ENCODE measurements around the gene SOX9.
"Not testable (repeated sequence)": the region's sequence is repeated elsewhere in the genome, so short reads cannot be mapped to it uniquely, and the experiment has no call there.

Gene SOX9

DNA sequence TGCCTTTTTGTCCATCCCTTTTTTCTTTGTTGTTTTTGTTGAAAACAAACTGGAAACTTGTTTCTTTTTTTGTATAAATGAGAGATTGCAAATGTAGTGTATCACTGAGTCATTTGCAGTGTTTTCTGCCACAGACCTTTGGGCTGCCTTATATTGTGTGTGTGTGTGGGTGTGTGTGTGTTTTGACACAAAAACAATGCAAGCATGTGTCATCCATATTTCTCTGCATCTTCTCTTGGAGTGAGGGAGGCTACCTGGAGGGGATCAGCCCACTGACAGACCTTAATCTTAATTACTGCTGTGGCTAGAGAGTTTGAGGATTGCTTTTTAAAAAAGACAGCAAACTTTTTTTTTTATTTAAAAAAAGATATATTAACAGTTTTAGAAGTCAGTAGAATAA lies 4.9 kb downstream of the SOX9 start:
- no peak for DNase-seq (ENCODE audit: low read depth in 2 of 2, low spot score in 1 of 2)

DNA sequence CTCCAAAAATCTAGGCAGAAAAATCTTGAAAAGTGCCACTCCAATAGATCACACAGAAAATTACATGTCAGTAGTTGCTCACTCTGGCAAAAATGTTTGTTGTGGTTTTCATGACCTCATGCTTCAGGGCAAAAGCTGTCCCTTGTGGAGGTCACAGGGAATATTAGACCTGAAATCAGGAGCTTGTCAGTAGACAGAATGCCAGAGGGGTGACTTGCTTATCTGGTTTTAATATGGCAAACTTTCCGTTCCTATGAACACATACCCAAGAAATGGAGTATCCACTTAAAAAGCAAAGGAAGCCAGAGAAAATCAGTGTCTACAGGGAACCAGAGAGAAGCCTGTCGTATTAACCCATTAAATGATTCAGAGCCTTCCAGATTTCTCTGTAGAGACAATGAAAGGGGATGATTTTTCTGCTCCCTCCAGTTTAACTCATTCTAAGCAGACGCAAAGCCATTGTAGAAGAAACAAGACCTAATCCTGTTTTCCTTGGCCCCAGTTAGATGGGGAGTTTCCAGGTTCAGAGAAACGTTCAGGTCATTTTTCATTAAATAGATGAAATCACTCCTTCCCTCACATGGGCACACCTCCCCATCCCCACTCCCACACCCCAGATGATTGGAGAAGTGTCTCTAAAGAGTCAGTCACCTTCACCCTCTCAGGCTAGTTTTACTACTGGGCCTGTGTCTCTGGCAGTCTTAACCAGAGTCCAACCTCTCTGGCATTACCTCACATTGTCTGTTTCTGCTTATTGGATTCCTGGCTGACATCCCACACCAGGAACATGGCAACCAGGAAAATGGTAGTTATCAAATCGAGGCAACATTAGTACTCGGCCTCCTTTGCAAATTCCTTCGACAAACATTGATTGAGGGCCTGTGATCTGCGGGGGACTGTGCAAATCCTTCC lies 6.0 kb downstream of the SOX9 start:
- DNase-seq (ENCODE audit: low read depth in 2 of 2, low spot score in 1 of 2): no peak

DNA sequence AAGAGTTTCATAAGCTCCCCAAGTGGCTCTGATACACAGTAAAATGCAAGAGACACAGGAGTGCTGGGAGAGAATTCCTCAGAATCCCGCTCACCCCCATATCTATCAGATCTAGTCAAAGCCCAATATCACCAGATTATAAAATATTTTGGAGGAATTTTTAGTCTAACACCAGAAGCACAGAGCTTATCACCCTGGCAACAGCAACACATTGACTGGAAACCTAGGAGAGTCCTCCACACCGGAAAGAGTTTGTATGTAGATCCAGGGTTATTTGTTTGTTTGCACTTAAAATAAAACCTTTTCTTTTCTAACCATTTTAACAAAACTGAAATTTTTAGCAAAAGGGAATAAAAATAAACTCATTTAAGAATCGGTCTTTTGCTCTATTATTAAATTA lies 7.2 kb downstream of the SOX9 start:
- no peak for DNase-seq (ENCODE audit: low read depth in 2 of 2, low spot score in 1 of 2)

DNA sequence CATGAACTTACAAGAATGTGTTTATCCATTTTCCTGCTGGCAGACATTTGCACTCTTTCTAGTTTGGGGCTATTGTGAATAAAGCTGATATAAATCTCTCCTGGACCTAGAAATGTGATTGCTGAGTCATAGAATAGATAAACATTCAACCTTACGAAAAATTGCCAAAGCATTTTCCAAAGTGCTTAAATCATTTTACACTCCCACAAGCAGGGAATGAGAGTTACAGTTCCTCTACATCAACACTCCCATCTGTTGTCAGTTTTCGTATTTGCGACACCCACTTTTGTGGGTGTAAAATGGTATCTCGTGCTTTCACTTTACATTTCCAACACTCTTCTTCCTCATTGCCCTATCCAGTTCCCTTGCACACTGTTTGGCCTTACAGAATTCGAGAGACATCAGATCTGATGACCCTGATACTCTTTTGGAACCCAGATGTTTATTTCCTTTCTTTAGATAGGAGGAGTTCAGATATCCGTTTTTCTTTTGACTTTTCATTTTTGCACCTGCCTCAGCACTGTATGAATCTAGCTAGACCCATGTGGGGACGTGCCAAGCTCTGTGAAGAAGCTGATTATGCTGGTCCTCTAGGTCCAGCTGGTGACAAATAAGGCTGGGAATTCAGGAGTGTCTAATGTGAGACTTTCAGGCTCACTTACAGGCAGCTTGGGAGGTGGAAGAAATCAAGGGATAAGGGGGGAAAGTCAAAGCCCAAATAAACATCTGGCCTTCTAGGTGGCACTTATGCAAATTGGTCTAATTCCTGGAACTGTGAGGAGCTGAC lies 14.0 kb downstream of the SOX9 start:
- no peak for DNase-seq (ENCODE audit: low read depth in 2 of 2, low spot score in 1 of 2)

DNA sequence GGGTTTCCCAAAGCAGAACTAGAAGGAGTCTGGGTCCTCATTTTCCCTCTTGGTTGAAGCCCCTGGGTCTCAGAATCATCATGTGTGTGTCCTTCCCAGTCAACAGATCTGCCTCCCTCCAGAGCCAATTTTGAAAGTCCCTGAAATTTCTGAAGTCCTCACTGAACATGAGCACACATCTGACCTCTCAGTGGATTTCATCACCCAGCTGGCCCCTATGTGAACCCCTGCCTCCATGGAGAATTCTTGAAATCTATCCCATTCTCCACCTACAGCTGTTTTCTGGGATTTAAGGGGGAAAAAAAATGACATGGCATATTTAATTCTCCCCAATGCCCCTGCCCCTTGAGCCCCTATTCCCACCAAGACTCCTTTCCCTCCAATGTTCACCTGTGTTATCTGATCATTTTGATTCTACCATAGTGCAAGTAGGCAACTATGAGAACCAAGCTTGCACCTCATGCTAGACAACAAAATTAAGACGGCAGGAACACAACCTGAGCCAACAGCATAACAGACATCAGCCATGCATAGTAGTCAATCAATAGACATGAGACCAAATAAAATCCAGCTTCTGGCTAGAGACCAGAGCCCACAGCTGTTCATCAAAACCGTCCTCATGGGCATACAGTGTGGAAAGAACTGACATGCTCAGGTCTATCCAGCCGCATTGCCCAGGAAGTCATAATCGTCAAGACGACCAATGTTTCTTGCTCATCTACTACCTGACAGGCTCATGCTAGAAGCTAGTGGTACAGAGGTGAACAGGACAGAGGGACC lies 14.9 kb downstream of the SOX9 start:
- no peak for DNase-seq (ENCODE audit: low read depth in 2 of 2, low spot score in 1 of 2)

DNA sequence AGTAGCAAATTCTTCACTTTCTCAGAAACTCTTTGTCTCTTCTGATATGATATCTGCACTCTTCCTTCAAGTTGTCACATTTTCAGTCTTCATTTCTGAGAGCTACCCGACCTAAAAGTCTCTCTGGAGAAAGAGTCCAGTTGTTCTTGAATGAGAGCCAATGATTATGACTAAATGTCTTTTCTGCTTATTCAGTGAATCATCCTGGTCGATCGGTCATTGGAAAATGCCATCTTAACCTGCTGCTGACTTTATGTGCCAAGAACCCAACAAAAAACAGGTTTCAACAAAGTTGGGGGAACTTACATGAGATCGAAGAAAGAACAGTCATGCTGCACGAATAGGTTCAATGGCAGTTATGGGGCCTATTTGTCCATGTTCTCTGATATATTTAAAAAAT lies 15.9 kb downstream of the SOX9 start:
- no peak for DNase-seq (ENCODE audit: low read depth in 2 of 2, low spot score in 1 of 2)

DNA sequence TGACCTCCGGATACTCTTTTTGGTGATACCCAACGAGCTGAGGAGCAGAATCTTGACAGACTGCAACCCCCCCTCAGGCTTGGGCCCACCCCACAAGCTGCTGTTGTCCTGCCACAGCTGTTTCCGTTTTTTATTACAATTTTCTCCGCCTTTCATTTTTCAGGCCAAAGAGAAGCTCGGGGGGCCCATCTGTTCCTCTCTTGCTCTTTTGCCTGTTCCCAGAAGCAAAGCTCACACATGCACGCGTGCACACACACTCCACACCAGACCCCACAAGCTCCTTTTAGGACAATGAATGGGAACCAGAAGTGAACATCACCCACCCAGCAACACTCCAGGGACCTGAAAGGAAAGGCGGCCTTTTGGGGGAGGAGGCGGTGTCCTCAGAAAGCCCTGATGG lies 16.3 kb downstream of the SOX9 start:
- no peak for DNase-seq (ENCODE audit: low read depth in 2 of 2, low spot score in 1 of 2)

DNA sequence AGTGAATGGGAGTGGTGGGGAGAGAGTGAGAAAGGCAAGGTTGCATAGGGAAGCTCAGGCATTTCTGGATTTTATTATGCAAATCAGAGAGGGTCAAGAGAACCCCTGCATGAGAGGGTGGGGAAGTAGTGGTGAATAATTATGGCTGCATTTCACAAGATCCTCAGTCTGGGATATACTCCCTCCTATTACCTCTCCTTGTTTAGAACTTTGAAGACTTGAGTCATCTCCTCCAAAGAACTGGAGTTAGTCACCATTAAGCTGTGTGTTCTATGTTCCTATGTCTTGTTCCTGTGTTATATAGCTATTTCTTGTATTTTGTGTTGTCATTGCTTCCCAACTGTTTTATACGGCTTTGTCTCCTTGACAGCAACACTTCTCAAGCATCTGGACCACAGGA lies 18.4 kb downstream of the SOX9 start:
- DNase-seq (ENCODE audit: low read depth in 2 of 2, low spot score in 1 of 2): no peak

DNA sequence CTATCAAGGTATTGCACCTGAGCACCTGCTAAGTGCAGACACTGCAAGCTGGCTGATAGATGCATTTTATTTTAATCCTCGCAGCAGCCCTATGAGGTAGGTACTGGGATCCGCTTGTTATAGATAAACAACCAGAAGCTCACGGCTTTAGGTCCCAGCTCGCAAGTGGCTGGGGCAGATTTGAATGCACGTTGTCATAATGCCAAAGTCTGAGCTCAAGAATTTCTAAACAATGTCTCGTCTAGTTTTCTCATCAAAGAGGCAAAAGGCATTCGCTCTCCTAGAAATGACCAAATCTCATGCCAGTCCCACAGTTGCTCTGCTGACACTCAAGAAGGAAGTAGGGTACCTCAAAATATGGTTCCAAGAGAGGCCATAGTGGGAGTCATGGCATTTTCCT lies 20.5 kb downstream of the SOX9 start:
- no peak for DNase-seq (ENCODE audit: low read depth in 2 of 2, low spot score in 1 of 2)

DNA sequence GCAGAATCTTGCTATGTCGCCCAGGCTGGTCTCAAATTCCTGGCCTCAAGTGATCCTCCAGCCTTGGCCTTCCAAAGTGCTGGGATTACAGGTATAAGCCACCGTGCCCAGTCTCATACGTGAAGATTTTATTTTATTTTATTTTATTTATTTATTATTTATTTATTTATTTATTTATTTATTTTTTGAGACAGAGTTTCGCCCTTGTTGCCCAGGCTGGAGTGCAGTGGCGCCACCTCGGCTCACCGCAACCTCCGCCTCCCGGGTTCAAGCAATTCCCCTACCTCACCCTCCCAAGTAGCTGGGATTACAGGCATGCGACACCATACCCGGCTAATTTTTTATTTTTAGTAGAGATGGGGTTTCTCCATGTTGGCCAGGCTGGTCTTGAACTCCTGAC lies 21.3 kb downstream of the SOX9 start:
- DNase-seq (ENCODE audit: low read depth in 2 of 2, low spot score in 1 of 2): not testable (repeated sequence)

DNA sequence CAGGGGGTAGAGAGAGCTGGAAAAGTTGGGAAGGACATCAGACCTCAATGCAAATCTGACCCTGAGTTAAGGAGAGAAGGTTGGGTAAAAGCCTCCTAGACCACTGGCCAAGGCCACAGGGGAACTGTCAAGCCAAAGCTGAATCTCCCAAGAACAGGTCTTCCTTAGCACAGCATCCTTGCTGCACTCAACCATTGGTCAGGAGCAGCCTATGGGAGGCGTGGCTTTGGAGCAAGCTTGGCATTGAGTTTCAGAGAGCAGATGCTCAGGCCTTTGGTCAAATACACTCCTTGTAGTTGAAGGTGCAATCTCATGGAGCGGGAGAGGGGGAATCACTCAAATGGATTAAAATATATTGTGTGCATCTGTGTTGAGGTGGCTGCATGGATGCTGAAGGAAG lies 21.8 kb downstream of the SOX9 start:
- DNase-seq (ENCODE audit: low read depth in 2 of 2, low spot score in 1 of 2): no peak

DNA sequence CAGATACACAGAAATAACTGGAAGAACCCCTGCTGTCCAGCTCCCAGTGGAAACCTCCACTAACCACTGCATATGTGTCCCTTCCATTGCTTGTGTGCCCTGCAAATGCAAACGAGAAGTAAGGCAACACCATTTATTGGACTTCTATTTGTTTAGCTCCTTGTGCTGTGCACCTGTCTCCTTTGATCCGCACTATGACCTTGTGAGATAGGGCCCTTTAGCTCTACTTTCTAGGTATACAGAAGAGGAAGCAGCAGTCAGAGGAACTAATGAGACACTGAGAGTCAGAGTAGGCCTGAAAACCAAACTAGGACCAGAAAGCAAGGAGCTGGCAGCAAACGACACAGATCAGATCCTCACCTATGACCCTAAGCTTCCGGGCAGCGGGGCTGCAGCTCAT lies 22.4 kb downstream of the SOX9 start:
- no peak for DNase-seq (ENCODE audit: low read depth in 2 of 2, low spot score in 1 of 2)

DNA sequence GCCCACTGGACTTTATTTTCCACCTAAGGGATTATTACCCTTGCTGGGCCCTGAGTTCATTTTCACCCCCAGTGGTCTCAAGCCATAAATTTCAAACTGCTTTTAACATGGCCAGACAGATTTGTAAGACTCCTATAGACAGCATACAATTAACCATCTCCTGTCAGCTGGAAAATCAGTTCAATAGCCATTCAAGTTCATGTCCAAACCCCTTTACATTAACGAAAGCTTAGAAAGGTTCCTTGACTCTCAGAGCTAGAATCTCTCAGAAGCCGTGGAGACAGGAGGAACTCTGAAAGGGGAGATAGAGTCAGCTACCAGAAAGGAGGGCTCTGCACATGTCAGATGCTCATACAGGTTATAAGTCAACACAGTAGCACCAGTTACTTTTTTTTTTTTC lies 23.3 kb downstream of the SOX9 start:
- no peak for DNase-seq (ENCODE audit: low read depth in 2 of 2, low spot score in 1 of 2)

DNA sequence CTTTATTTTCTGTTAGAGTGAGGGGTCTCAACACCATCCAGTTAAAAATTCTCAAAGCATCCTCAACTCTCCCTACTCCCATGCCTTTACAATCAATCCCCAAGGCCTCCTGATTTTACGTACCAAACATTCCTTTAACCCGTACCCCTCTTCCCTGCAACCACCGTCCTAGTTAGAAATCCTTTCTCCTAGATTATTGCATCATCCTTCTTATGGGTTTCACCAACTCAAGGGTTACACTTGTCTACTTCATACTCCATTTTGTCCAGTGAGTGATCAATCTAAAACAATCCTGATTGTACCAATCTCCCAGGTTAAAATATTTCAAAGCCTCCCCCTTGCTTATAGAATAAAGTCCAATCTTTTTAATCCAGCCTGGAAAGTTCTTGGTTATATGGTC lies 24.7 kb downstream of the SOX9 start:
- DNase-seq (ENCODE audit: low read depth in 2 of 2, low spot score in 1 of 2): no peak

DNA sequence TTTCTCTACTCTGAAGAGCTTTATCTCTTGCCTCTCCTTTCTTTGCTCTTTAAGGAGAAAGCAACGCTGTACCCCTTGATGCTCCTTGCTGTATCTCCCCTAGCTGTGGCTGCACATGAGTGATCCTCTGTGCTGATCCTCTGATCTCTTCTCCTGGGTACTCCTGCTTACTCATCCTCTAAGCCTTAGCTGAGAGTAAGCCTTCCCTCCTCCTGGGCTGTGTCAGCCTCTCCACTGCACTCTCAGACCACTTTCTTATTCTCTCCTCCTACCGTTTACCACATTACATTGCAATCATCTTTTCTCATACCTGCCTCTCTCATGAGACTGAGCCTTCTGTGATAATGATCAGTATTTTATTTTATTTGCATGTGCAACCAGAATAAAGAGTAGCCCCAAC lies 25.1 kb downstream of the SOX9 start:
- no peak for DNase-seq (ENCODE audit: low read depth in 2 of 2, low spot score in 1 of 2)

DNA sequence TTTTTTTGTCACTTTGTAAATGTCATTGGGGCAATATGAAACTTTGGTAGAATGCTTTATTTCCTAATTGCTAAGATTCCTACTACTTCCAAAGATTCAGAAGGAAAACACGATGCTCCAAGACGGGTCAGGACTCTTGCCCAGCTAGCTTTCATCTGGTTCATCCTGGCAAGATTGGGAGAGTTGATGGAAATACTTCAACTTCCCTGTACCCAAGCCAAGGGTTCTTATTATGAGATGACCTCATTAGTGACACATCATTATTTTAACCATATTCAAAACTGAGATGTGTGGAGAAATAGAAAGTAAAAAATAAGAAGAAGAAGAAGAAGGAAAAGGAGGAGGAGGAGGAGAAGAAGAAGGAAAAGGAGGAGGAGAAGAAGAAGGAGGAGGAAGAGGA lies 25.6 kb downstream of the SOX9 start:
- no peak for DNase-seq (ENCODE audit: low read depth in 2 of 2, low spot score in 1 of 2)

DNA sequence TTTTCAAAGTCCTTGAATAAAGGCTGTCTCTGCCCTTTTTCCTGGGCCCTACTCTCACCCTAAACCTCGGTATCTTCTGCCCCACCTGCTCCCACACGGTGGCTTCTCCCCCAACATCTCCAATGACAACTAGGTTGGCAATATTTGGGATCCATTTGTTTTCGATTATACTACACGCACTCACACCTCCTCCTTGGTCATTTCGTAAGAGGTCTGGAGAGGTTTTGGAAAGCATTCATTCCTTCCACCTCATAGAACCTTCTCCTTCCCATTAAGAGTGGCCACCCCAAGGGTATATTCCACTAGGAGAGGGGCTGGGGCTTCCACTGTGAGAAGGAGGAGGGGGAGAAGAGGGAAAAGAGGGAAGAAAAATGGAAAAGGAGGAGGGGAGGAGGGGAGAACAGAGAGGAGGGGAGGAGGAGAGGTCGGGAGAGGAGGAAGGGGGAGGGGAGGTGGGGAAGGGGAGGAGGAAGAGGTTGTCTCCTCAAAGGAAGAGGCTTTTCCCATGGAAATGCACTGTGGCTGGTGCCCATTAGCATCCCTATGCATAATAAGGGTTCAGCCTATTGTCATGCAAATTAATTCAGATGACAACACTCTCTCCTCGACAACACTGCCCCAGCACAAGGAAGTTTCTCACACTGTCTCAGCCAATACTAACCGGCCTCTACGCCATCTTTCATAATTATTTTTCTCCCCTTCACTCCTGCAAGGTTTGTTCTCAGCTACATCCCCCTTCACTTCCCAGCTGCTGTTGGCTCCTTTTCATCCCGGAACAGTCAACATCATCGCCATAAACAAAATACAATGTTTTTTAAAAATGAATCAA lies 30.0 kb downstream of the SOX9 start:
- DNase-seq (ENCODE audit: low read depth in 2 of 2, low spot score in 1 of 2): no peak

DNA sequence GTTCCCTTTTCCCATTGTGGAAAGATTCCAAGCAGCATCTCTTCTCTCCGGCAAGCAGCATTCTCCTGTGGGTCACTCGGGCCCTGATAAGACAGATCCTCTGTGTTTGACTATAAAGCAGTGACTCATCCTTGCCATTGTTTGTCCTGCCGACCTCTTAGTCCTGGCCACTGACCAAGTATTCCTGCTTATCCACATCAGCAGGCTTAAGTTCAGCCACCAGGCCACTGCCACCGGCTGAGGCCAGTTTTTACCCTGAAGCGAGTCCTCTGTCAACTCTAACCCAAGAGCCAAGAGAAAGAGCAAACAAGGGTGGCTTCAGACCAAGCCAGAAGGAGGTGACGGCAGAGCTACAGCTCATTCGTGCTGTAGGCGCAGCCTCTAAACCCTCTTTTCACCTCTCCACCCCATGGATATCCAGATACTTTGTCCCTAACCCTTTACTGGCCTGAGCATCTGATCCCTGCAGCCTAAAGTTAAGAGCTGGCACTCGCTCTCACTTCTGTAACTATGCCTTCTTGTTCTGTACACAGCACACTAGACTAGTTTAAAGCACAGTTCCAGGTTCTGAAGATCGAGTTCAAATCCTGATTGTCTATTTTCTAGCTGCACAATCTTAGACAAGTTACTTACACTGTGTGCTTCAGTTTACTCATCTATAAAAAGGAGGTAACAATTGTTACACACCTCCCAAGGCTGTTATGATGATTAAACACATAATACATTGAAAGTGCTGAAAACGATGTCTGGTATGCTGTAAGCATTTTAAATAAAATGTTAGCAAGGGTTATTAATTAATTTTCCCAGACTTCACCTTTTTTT lies 31.0 kb downstream of the SOX9 start:
- DNase-seq (ENCODE audit: low read depth in 2 of 2, low spot score in 1 of 2): no peak

DNA sequence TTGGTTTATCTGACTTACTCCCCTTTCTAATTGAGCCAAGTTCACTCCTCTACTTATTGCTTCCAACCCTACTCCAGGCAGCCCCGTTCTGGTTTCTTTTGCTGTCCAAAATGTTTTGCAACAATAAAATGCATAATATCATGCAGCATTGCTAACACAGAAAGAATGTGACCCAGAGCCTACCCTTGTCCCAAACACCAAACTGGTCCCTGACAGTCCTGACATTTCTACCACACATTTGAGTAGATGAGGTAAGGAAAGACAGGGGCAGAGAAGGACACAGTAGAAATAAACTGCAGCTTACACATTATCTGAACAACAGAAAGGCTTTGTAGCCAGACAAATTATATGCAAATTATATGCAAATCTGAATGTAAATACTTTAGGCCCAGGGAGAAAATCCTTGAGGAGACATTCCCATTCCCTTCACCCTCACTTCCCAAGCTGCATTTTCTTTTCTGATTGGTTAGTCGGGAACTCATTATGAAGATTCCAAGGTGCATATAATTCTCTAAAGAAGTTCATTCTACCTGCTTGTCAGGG lies 31.6 kb downstream of the SOX9 start:
- DNase-seq (ENCODE audit: low read depth in 2 of 2, low spot score in 1 of 2): no peak

Measured in stimulated activated CD8-positive, alpha-beta memory T cell treated with anti-CD3 and anti-CD28 coated beads, Interleukin-4, amount 100 ng/mL, for 4 hours (primary cell).